IMR-90 (cell line): ENCODE results near the gene ODF2. TPM values are rescaled to one million over a fixed set of nuclear protein-coding genes. Genes with fewer than 3 reads are reported as not detected.
"Not testable (repeated sequence)": the region's sequence is repeated elsewhere in the genome, so short reads cannot be mapped to it uniquely, and the experiment has no call there.

ENCODE experiments used
- ATAC-seq: fragments of 200-7000 bp; cut with Tn5 transposase; 2 replicates; pipeline ENCODE4 v1.9.1; 2020; ENCODE audit warnings: low read depth, mild to moderate bottlenecking, moderate library complexity
- BruUV-seq: library from RNA; stranded (reverse); fragments of 400-500 nt; replicated peaks from 2 replicates; lab custom pipeline; 2021; lab: Mats Ljungman, UMichigan
- CTCF ChIA-PET: fragments of 300-600 bp; formaldehyde crosslinking; extraction: SDS; loops from one replicate; lab custom pipeline; 2021; ENCODE audit warnings: antibody characterized with exemption; lab: Yijun Ruan, JAX
- POLR2A ChIA-PET: fragments of 300-600 bp; sonication (Branson Sonifier 250); formaldehyde crosslinking; loops from one replicate; lab custom pipeline; 2022; ENCODE audit warnings: antibody characterized with exemption; ENCODE audit not compliant: unreplicated experiment; lab: Charles Lee
- DNase-seq: peaks from one replicate; pipeline ENCODE4 v3.0.0; 2013
- H2AFZ ChIP-seq: replicated peaks from 2 replicates; pipeline ENCODE3; 2013; ENCODE audit warnings: low read length, mild to moderate bottlenecking; ENCODE audit not compliant: poor library complexity
- H2AK5ac ChIP-seq: 2 replicates; pipeline ENCODE4 v1.6.1; 2013; ENCODE audit warnings: low read depth, low read length, inconsistent platforms
- H2AK9ac ChIP-seq: replicated peaks from 2 replicates; pipeline ENCODE3; 2013; ENCODE audit warnings: mild to moderate bottlenecking, low read depth, low read length, moderate library complexity; ENCODE audit not compliant: poor library complexity
- H2BK120ac ChIP-seq: 2 replicates; pipeline ENCODE4 v1.6.1; 2013; ENCODE audit warnings: low read depth, low read length, inconsistent platforms
- H2BK15ac ChIP-seq: 3 replicates; pipeline ENCODE4 v1.6.1; 2013; ENCODE audit warnings: low read depth, low read length, inconsistent platforms
- H2BK20ac ChIP-seq: 2 replicates; pipeline ENCODE4 v1.6.1; 2013; ENCODE audit warnings: low read depth, mild to moderate bottlenecking, inconsistent platforms, low read length, moderate library complexity
- H2BK5ac ChIP-seq: 2 replicates; pipeline ENCODE4 v1.6.1; 2013; ENCODE audit warnings: mild to moderate bottlenecking, low read depth, low read length, inconsistent platforms; ENCODE audit not compliant: poor library complexity, severe bottlenecking
- H3K14ac ChIP-seq: replicated peaks from 2 replicates; pipeline ENCODE4 v1.6.1; 2013; ENCODE audit warnings: low read depth, low read length, inconsistent platforms
- H3K18ac ChIP-seq: 2 replicates; pipeline ENCODE4 v1.6.1; 2013; ENCODE audit warnings: low read depth, low read length, control low read depth
- H3K23ac ChIP-seq: 2 replicates; pipeline ENCODE4 v1.6.1; 2013; ENCODE audit warnings: low read depth, low read length, inconsistent platforms
- H3K27ac ChIP-seq: 2 replicates; pipeline ENCODE4 v1.5.1; 2013; ENCODE audit warnings: mild to moderate bottlenecking, control low read depth, low read length; ENCODE audit not compliant: insufficient read depth
- H3K27me3 ChIP-seq: 2 replicates; pipeline ENCODE4 v1.6.1; 2013; ENCODE audit warnings: low read length; ENCODE audit not compliant: control insufficient read depth, insufficient read depth
- H3K36me3 ChIP-seq: 2 replicates; pipeline ENCODE4 v1.6.1; 2013; ENCODE audit warnings: low read length, mixed read lengths; ENCODE audit not compliant: control insufficient read depth, insufficient read depth
- H3K4ac ChIP-seq: 2 replicates; pipeline ENCODE4 v1.6.1; 2013; ENCODE audit warnings: low read depth, low read length, inconsistent platforms
- H3K4me1 ChIP-seq: 2 replicates; pipeline ENCODE4 v1.6.1; 2013; ENCODE audit warnings: low read length, mixed read lengths; ENCODE audit not compliant: control insufficient read depth, insufficient read depth
- H3K4me2 ChIP-seq: 2 replicates; pipeline ENCODE4 v1.6.1; 2013; ENCODE audit warnings: low read depth, mild to moderate bottlenecking, control low read depth, low read length, moderate library complexity
- H3K4me3 ChIP-seq: 2 replicates; pipeline ENCODE4 v1.5.1; 2013; ENCODE audit warnings: low read depth, mild to moderate bottlenecking, control low read depth, low read length, moderate library complexity; ENCODE audit not compliant: insufficient read depth
- H3K56ac ChIP-seq: 2 replicates; pipeline ENCODE4 v1.6.1; 2013; ENCODE audit warnings: low read length, inconsistent platforms; ENCODE audit not compliant: insufficient read depth; ENCODE audit errors: extremely low read depth
- H3K79me1 ChIP-seq, 2 experiments: 2 replicates each; pipeline ENCODE4 v1.6.1; 2013; ENCODE audit warnings: low read length in 2 of 2, inconsistent platforms in 1 of 2, low read depth in 1 of 2
- H3K9ac ChIP-seq: 2 replicates; pipeline ENCODE4 v1.6.1; 2013; ENCODE audit warnings: low read depth, low read length, control low read depth
- H3K9me1 ChIP-seq: 2 replicates; pipeline ENCODE4 v1.6.1; 2013; ENCODE audit warnings: low read length, inconsistent platforms; ENCODE audit not compliant: insufficient read depth
- H3K9me3 ChIP-seq: 2 replicates; pipeline ENCODE4 v1.6.1; 2013; ENCODE audit warnings: low read length; ENCODE audit not compliant: control insufficient read depth, insufficient read depth
- H4K20me1 ChIP-seq: 2 replicates; pipeline ENCODE4 v1.6.1; 2013; ENCODE audit warnings: low read length, inconsistent platforms; ENCODE audit not compliant: insufficient read depth
- H4K5ac ChIP-seq: 2 replicates; pipeline ENCODE4 v1.6.1; 2013; ENCODE audit warnings: mild to moderate bottlenecking, low read depth, low read length, control low read depth
- H4K8ac ChIP-seq, 2 experiments: 2 replicates each; pipeline ENCODE4 v1.6.1; 2013; ENCODE audit warnings: low read depth in 2 of 2, low read length in 2 of 2, control low read depth in 1 of 2, inconsistent platforms in 1 of 2
- H4K91ac ChIP-seq: 2 replicates; pipeline ENCODE4 v1.6.1; 2013; ENCODE audit warnings: low read depth, low read length, inconsistent platforms; ENCODE audit not compliant: insufficient read depth
- whole genome bisulfite sequencing, 2 experiments: methylation state at CpG; one replicate each; pipeline versions ENCODE4 v1.1.5 to v1.1.7; 2013; ENCODE audit warnings: missing lambda C conversion rate in 2 of 2; ENCODE audit not compliant: insufficient read length in 1 of 2; ENCODE audit errors: extremely low coverage in 2 of 2; 5-methylcytosine and 5-hydroxymethylcytosine counted together
- dilution Hi-C: fragments of 300-500 bp; cut with HindIII; formaldehyde crosslinking; loops from one replicate; pipeline ENCODE4 v1.14.3; 2018; ENCODE audit warnings: low sequenced_read_pairs; ENCODE audit not compliant: unreplicated experiment
- in situ Hi-C: fragments of 300-500 bp; cut with MboI; formaldehyde crosslinking; loops from 3 replicates; pipeline ENCODE4 v1.14.3; 2019; ENCODE audit warnings: low sequenced_read_pairs, inconsistent platforms, mixed read lengths
- intact Hi-C: fragments of 100-400 bp; cut with micrococcal nuclease; formaldehyde crosslinking; loops from 2 replicates; pipeline ENCODE4 v1.10.0; 2022
- polyA plus RNA-seq, 3 experiments: library from polyadenylated mRNA; depleted of rRNA; stranded (reverse); fragments of >200 nt; gene quantifications; 2 replicates each; pipeline ENCODE4 v1.2.3, GENCODE V29; 2012; ENCODE audit warnings: low replicate concordance in 1 of 3
- total RNA-seq: library from RNA; depleted of rRNA; stranded (reverse); fragments of >200 nt; gene quantifications from 2 replicates; pipeline ENCODE4 v1.2.3, GENCODE V29; 2012

ODF2 gene
- total and polyA plus RNA-seq, 2 of the 4 experiments (the other 2 are of a cell fraction): 40.2 to 46.4 TPM

- CTCF ChIA-PET: interaction anchor here (0.6 to 2.5 kb wide), 2 partner anchors 16 to 27 kb away, joined by 3 to 16 read pairs; no protein-coding TSS in a partner anchor
- H2BK15ac ChIP-seq, dilution Hi-C loops, H2BK20ac ChIP-seq, H3K18ac ChIP-seq, H4K5ac ChIP-seq, H3K4me3 ChIP-seq, H3K27me3 ChIP-seq, intact Hi-C loops, H3K9me3 ChIP-seq, BruUV-seq, H3K36me3 ChIP-seq, H3K27ac ChIP-seq, H2BK5ac ChIP-seq, ATAC-seq, H2BK120ac ChIP-seq, H4K20me1 ChIP-seq, H3K9ac ChIP-seq, H4K91ac ChIP-seq, H3K56ac ChIP-seq, H3K9me1 ChIP-seq, DNase-seq, in situ Hi-C loops, H3K4me1 ChIP-seq: not testable (repeated sequence)
- Histone ChIP-seq H3K79me1 (peaks cover 4 to 20% of the 10 kb centered on the region in 2 experiments; a peak in 3 of 4 replicates), H3K23ac (peak overlapping the region; percentile 24; the same call in 1 of the 2 replicates), H2AK9ac (peak overlapping the region; percentile 94), H3K14ac (peak overlapping the region; percentile 63), H2AK5ac (peak overlapping the region; percentile 43; the same call in 1 of the 2 replicates), H4K8ac (0 out of 4 replicates have a peak overlapping the region, but pooled peaks of 1 of the 2 experiments have one; percentile 11), H3K4ac (peak overlapping the region; percentile 36; the same call in 1 of the 2 replicates), H3K4me2 (peak overlapping the region; percentile 93), H2AFZ (peak overlapping the region; percentile 99)
- WGBS, 2 experiments: 100% methylated on average over 4 of the region's 13 CpGs; no CpG with 5 or more reads in 1 of the 2 experiments
- POLR2A ChIA-PET: interaction anchor here (0.6 kb wide), 1 partner anchor 10 kb away, joined by 5 read pairs; no protein-coding TSS in a partner anchor
Observed at GRCh38 chr9:128422022-128422782, 33.6 kb upstream of the ODF2 start.
